Body of pancreas (tissue), 4 donors: ENCODE measurements around the gene PRR20G. TPM values are rescaled to one million over a fixed set of nuclear protein-coding genes. Genes with fewer than 3 reads are reported as not detected.

Experiments used
- ATAC-seq: fragments of 150-250 bp; one replicate; pipeline ENCODE4 v1.9.1; 2016
- DNase-seq, 4 donors: peaks; one replicate each; pipeline ENCODE4 v3.0.0-alpha.2; 2019
- H3K27ac ChIP-seq, 4 donors: fragments of 200-600 bp; sonication (generic); 1 replicate in 3 of 4; 2 replicates in 1 of 4; pipeline versions ENCODE4 v1.5.1 to v1.6.1; 2016 to 2019; ENCODE audit warnings: mild to moderate bottlenecking in 1 of 4, mixed read lengths in 1 of 4, moderate library complexity in 1 of 4
- H3K27me3 ChIP-seq, 2 donors: fragments of 200-600 bp; sonication (generic); one replicate each; pipeline ENCODE4 v1.6.0; 2016; ENCODE audit warnings: mild to moderate bottlenecking in 1 of 2
- H3K36me3 ChIP-seq, 2 donors: fragments of 200-600 bp; sonication (generic); replicated peaks in 1 of 2; 2 replicates each; pipeline ENCODE4 v1.5.1; 2016; ENCODE audit warnings: low read depth in 2 of 2; ENCODE audit not compliant: insufficient read depth in 1 of 2
- H3K4me1 ChIP-seq: fragments of 200-600 bp; sonication (generic); one replicate; pipeline ENCODE4 v1.6.0; 2016
- H3K4me3 ChIP-seq, 2 donors: fragments of 200-600 bp; sonication (generic); 1 replicate in 1 of 2; 2 replicates in 1 of 2; pipeline ENCODE4 v1.5.1; 2016 to 2019
- H3K9me3 ChIP-seq, 3 donors: fragments of 200-600 bp; sonication (generic); 1 replicate in 2 of 3; 2 replicates in 1 of 3; pipeline ENCODE4 v1.5.1; 2016
- CTCF ChIP-seq, 7 experiments: fragments of 450-650 bp in 4 of 7; fragments of 200-600 bp in 3 of 7; sonication (generic) in 3 of 7; IDR thresholded peaks; one replicate each; pipeline ENCODE4 v1.5.1; 2016 to 2019; ENCODE audit warnings: antibody characterized with exemption in 7 of 7
- POLR2A ChIP-seq, 3 donors: fragments of 450-650 bp; IDR thresholded peaks; one replicate each; pipeline ENCODE4 v1.6.1; 2016; ENCODE audit warnings: antibody characterized with exemption in 3 of 3, mild to moderate bottlenecking in 2 of 3
- WGBS, 2 donors: methylation state at CpG; one replicate each; pipeline ENCODE4 v1.1.5; 2017; 5-methylcytosine and 5-hydroxymethylcytosine counted together
- intact Hi-C: fragments of 100-400 bp; cut with DNase I; formaldehyde crosslinking; loops from one replicate; pipeline ENCODE4 v1.15.1; 2023
- small RNA-seq: library from RNA; depleted of rRNA; stranded (forward); fragments of <200 nt; gene quantifications from one replicate; pipeline ENCODE3, GENCODE V24; 2016
- total RNA-seq, 2 donors: library from RNA; depleted of rRNA; stranded (reverse); fragments of >200 nt; gene quantifications; one replicate each; pipeline ENCODE4 v1.1.0, GENCODE V29; 2016

The PRR20G gene
- total RNA-seq, 2 donors from 2014 or later, result not detected

GRCh38 chr3:127235706-127236105 lies 52.1 kb downstream of the PRR20G start:
- intact Hi-C loops, result no loop called here
- TF ChIP-seq CTCF (IDR thresholded peaks at IDR 0.05) (no peak), POLR2A (IDR thresholded peaks at IDR 0.05) (no peak)
- WGBS, 2 donors, result 67 to 70% methylated on average over 1 to 3 of the region's 3 CpGs
- no peak overlapping the region for H3K27ac ChIP-seq
- no peak overlapping the region for H3K4me3 ChIP-seq
- no peaks in the 10 kb centered on the region for H3K9me3 ChIP-seq
- no peaks in the 10 kb centered on the region for H3K27me3 ChIP-seq
- H3K4me1 ChIP-seq, result no peaks in the 10 kb centered on the region
- no peak for DNase-seq
- ATAC-seq, result no peak
- no peaks in the 10 kb centered on the region for H3K36me3 ChIP-seq

- intact Hi-C loops, result no loop called here
- Histone ChIP-seq H3K36me3 (no peaks in the 10 kb centered on the region), H3K4me3 (no peak overlapping the region), H3K4me1 (no peaks in the 10 kb centered on the region), H3K27me3 (no peaks in the 10 kb centered on the region), H3K9me3 (no peaks in the 10 kb centered on the region), H3K27ac (no peak overlapping the region)
- no peak for ATAC-seq
- no peak for TF ChIP-seq CTCF (IDR thresholded peaks at IDR 0.05)
- TF ChIP-seq POLR2A (IDR thresholded peaks at IDR 0.05), result no peak
- no peak for DNase-seq
These were observed 53.1 kb downstream of the PRR20G start for GRCh38 chr3:127234778-127235177.

Small RNA genes within 50 kb of the gene (small RNA-seq; reads per million reads assigned to genes)
- not detected for gene RNU6-1047P

Other genes with a start within 250 kb of the PRR20G start
- gene PRR23E, start 94.9 kb downstream of the PRR20G start, total RNA-seq, result not detected